ENCODE measurements around the gene PUM1.

DNA sequence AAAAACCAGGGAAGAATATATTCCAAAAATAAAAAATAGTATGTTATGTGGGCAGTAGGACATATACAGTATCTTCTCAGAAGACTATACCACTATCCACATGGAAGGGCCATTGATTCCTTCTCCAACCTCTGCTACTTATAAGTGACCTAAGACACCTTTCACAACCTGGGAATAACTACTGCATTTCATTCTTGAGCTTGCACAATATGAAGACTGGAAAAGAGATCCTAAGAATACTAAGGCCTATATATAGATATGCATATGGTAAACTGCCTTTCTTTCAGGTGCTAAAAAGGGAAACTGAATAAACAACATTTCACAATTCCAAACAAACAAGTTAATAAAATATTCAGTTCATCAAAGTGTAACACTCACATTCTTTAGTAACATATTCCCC lies 125.0 kb downstream of the PUM1 start:
- no peak for TF ChIP-seq EZH2 (IDR thresholded peaks at IDR 0.05)
- no peak for TF ChIP-seq POLR2AphosphoS5 (IDR thresholded peaks at IDR 0.05; ENCODE audit: borderline replicate concordance, low read depth, low read length)
- TF ChIP-seq FOXP2 (optimal IDR thresholded peaks at IDR 0.05; ENCODE audit: control extremely low read depth, extremely low read length, insufficient read depth) = no peak

All from SK-N-MC (cell line).